ENCODE data around the gene CBY2.

The CBY2 gene

DNA sequence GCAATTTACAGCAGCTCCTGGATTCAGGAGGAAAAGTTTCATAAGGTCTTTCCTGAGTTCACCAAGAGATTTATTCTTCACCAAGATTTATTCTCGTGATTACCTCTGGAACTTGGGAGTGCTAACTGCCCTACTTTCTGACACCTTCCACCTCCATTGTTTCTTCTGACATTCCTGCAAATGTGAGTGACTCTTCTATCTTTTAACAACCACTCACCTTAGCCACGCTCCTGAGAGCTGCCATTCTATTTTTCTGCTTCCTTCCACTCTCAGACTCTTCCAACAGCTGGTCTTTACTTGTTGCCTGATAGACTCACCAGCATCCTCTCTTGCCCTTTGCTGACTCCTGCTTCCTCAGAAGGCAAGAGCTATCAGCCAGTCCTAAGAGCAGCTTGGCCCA is 11.5 kb upstream of the CBY2 start:
- H3K27ac Mint-ChIP-seq = no peak overlapping the region
- H3K36me3 Mint-ChIP-seq (ENCODE audit: low read depth) = no peaks in the 10 kb centered on the region
- peaks cover 10% of the 10 kb centered on the region for H3K4me1 Mint-ChIP-seq (ENCODE audit: low read depth)
- no peak for DNase-seq
- no peak overlapping the region for H3K4me3 Mint-ChIP-seq
- no peaks in the 10 kb centered on the region for H3K9me3 Mint-ChIP-seq
- H3K27me3 Mint-ChIP-seq = peaks cover 15% of the 10 kb centered on the region

DNA sequence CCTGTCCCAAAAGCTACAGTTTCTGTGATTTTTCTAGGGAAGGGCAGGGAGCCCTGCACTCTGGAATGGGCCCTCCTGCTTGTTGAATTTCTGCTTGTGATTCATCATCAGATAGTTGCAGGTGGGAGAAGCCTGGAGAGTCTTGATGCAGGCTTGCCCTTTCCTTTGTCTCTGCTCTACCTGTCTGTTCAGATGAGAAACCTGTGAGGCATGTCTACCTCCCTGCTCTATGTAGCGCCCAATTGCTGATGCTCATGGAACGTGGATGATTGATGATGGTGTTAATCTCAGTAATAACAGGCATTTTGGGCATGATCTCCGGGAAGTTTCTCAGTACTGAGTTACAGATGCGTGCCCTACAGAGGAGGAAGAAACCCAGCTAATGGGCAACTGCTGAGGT is 10.9 kb upstream of the CBY2 start:
- H3K9me3 Mint-ChIP-seq = no peaks in the 10 kb centered on the region
- H3K36me3 Mint-ChIP-seq (ENCODE audit: low read depth) = no peaks in the 10 kb centered on the region
- no peak overlapping the region for H3K4me3 Mint-ChIP-seq
- peaks cover 15% of the 10 kb centered on the region for H3K27me3 Mint-ChIP-seq
- H3K4me1 Mint-ChIP-seq (ENCODE audit: low read depth) = peaks cover 15% of the 10 kb centered on the region
- no peak overlapping the region for H3K27ac Mint-ChIP-seq
- no peak for DNase-seq

DNA sequence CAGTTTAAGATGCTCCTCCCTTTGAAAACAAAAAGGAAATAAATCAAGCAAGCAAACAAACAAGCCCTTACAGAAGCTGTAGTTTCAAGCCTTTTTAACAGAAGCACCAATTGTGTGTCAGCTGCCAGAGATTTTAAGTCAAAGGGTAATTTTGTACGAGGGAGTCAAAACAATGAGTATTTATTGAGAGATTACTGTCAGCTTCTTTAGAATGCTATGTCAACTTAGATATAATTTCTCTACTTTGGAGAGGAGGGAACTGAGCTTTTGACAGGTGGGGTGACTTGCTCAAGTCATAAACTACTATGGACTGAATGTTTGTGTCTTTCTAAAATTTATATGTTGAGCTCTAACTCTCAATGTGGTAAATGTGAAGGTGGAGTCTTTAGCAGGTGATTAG is 10.5 kb upstream of the CBY2 start:
- no peak for DNase-seq
- Mint-ChIP-seq H3K27ac (no peak overlapping the region), H3K27me3 (peaks cover 15% of the 10 kb centered on the region), H3K4me1 (ENCODE audit: low read depth) (peaks cover 19% of the 10 kb centered on the region), H3K36me3 (ENCODE audit: low read depth) (no peaks in the 10 kb centered on the region), H3K9me3 (no peaks in the 10 kb centered on the region), H3K4me3 (no peak overlapping the region)

DNA sequence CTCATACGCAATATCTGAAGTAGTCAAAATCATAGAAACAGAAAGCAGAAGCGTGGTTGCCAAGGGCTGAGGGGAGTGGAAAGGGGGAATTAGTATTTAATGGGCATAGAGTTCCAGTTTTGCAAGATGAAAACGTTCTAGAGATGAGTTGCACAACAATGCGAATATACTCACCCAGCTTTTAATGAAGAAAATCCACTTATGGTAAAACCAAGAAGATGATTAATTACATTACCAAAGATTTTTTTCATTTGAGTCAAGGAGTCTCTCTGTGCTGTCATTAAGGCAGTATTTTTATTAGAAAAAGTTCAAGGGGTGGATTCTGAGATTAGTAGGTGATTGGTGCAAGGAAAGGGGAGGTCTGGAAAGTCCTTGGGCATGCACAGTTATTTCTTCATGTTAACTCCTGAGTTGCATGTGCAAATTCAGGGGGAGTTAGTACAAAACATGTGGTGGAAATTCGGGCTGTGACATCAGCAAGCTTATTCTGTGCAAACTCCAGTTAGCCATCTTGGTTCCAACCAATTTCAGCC is 6.9 kb upstream of the CBY2 start:
- no peak for DNase-seq
- Mint-ChIP-seq H3K27me3 (peaks cover 9% of the 10 kb centered on the region), H3K4me3 (peak overlapping the region; percentile 3), H3K9me3 (no peaks in the 10 kb centered on the region), H3K27ac (peak overlapping the region; percentile 72), H3K4me1 (ENCODE audit: low read depth) (peaks cover 26% of the 10 kb centered on the region), H3K36me3 (ENCODE audit: low read depth) (no peaks in the 10 kb centered on the region)

DNA sequence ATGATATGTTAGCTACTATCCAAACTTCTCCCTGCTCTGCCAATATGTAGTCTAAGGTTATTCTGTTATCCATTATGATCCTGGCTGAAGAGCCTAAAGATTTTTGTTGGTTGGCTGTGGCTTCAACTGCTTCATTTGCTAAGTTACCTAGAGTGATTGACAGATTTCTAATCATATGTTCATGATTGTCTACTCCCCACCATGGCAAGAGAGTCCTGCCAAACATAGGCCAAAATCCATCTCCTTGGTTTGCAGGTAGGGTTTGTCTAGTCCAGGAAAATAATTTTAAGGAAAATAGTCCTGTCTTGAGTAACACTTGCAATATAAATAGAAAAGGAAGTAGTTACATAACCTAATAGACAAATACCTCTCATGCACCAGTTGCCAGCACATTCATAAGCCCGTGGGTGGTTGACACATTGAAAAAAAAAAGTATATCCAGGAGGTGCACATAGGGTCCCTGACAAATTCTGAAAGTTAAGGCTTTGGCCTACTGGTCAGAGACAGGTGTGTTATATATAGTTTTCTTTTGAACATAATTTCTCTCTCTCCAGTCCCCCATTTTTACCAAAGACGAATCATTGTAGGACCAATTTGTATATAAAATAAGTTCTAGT is 5.4 kb upstream of the CBY2 start:
- Mint-ChIP-seq H3K4me3 (no peak overlapping the region), H3K9me3 (no peaks in the 10 kb centered on the region), H3K27me3 (peaks cover 9% of the 10 kb centered on the region), H3K36me3 (ENCODE audit: low read depth) (no peaks in the 10 kb centered on the region), H3K4me1 (ENCODE audit: low read depth) (peaks cover 41% of the 10 kb centered on the region), H3K27ac (no peak overlapping the region)
- DNase-seq = no peak

DNA sequence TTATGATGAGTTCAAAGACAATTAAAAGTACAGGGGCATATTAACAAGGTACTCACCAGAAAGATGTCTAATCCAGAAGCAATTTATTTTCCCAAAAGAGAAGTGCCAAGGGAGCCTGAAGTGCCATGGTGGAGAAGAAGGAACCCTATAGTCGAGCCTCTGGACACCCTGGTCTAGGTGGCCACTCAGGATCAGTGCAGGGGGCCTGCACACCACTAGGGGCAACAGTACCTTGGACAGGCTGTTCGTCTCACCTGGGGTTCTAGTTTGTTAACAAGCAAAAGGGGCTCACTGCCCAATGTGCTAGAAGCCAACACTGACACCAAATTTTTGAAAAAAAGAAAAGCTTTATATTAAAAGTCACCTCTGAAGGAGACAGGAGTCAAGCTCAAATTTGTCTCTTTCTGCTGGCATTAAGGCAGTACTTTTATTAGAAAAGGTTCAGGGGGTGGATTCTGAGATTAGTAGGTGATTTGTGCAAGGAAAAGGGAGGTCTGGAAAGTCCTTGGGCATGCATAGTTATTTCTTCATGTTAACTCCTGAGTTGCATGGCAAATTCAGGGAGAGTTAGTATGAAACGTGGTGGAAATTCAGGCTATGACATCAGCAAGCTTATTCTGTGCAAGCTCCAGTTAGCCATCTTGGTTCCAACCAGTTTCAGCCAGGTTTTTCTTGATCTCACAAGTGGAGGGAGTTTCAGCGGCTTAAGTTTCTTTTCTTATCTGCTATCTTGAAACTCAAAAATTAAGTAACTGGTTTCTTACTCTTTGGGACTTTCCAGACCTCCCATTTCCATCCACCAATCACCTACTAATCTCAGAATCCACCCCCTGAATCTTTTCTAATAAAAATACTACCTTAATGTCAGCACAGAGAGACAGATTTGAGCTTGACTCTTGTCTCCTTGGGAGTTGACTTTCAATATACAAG is 884 bp upstream of the CBY2 start:
- Mint-ChIP-seq H3K36me3 (ENCODE audit: low read depth) (no peaks in the 10 kb centered on the region), H3K9me3 (no peaks in the 10 kb centered on the region), H3K4me3 (no peak overlapping the region), H3K27me3 (peaks cover 12% of the 10 kb centered on the region), H3K4me1 (ENCODE audit: low read depth) (peaks cover 32% of the 10 kb centered on the region), H3K27ac (peak overlapping the region; percentile 60)
- no peak for DNase-seq

DNA sequence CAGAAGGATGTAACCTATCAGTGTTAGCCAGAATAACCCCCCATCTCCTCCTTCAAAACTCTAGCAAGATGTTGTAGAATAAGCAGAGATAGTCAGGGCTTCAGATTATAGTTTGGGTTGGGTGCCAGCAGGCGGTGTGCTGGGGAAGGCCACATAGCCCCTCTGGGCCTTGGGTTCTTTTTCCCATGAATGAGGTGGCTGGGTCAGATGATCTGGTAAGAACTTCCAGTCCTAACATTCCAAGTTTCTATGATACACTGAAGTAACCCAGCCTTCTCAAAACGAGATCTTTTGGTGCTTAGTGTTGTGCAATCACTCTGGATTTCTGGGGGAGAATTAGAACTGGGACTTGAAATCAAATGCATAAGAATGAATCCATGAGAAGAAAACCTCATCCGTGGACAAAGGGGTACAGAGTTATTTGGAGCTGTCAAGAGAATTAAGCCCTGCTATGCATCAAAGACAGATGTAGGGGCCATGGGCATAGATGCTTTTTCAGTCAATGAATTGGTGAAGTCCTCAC is 810 bp downstream of the CBY2 start:
- Mint-ChIP-seq H3K4me3 (no peak overlapping the region), H3K27ac (no peak overlapping the region), H3K27me3 (peaks cover 12% of the 10 kb centered on the region), H3K36me3 (ENCODE audit: low read depth) (no peaks in the 10 kb centered on the region), H3K4me1 (ENCODE audit: low read depth) (peaks cover 21% of the 10 kb centered on the region), H3K9me3 (no peaks in the 10 kb centered on the region)
- no peak for DNase-seq

DNA sequence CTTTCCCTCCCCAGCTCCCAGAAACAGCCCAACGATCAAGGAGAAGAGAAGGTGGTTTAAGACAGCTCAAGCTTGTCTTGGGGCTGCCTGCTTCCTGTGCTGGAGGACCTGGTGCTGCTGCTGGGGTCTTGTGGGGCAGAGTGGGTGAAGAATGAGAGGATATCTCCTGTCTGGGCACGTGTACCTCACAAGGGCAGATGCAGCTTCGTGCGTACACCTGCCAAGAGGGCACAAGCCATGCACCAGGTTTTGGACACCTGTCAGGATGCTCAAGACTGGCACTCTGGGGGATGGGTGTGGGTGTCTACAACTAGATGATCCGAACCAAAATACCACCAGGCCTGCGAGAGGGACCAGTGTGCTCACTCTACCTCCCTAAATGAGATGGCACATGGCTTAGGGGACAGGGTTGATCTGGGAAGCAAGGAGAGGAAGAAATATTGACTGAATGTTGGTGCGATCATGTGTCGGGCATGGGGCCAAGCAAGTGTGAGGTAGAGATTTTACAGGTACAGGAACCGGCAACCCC is 2.2 kb downstream of the CBY2 start:
- no peak for DNase-seq
- Mint-ChIP-seq H3K27ac (no peak overlapping the region), H3K9me3 (no peaks in the 10 kb centered on the region), H3K27me3 (peaks cover 12% of the 10 kb centered on the region), H3K4me3 (no peak overlapping the region), H3K4me1 (ENCODE audit: low read depth) (peaks cover 21% of the 10 kb centered on the region), H3K36me3 (ENCODE audit: low read depth) (no peaks in the 10 kb centered on the region)

DNA sequence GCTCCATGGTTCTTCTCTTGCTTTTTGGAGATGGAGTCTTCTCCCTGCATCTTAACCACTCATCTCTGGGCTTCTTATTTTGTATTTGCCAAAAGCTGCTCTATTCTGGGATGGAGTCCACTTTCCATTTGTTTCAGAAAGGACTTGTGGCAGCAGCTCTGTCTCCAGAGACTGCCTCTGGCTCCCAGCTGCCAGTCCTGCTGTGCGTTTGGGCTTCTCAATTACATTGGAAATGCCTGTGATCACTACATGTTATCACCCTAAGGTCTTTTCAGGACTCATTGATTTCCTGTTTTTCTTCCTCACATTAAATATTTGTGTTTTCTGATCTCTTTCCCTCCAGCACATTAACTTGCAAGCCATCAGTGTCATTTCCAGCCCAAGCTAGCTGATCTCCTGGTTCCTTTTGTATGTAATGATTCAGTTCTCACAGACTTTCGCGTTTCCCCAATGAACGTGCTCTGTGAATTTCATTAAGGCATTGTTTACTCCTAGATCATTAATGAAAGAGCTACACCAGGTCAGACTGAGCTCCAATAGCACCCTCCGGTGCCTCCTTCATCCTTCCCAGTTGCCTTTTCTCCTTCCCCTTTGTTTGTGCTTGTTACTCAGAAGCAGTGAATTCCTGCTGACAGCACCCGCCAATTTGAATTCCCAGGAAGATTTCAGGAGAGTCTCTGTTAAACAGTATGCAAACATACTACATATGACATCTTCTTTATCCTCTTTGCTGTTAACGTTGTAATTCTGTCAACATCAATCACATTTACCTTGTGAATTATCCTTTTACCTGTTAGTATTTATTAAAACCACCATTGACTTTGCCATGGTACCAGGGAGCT is 3.0 kb downstream of the CBY2 start:
- Mint-ChIP-seq H3K36me3 (ENCODE audit: low read depth) (no peaks in the 10 kb centered on the region), H3K27me3 (peaks cover 12% of the 10 kb centered on the region), H3K27ac (no peak overlapping the region), H3K4me3 (no peak overlapping the region), H3K9me3 (no peaks in the 10 kb centered on the region), H3K4me1 (ENCODE audit: low read depth) (peaks cover 21% of the 10 kb centered on the region)
- no peak for DNase-seq

DNA sequence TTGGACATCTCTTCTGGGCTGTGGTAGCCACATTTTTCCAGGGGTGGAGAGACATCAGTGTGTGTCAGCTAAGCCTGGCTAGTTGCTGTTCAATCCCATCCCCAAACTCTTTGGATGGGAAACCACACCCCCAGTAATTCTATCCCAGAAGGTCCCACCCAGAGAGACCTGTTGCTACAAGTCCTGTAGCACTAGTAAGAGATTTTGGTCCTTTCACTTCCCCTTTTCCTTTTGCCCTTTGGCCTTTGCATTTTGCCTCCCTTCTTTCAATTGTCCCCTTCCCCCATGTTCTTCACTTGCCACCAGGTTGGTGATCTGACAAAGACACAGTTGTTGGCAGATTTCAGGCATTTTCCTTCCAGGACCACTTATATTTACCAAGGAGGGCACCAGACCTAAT is 3.8 kb downstream of the CBY2 start:
- Mint-ChIP-seq H3K27ac (no peak overlapping the region), H3K36me3 (ENCODE audit: low read depth) (no peaks in the 10 kb centered on the region), H3K9me3 (no peaks in the 10 kb centered on the region), H3K4me1 (ENCODE audit: low read depth) (peaks cover 14% of the 10 kb centered on the region), H3K27me3 (peaks cover 12% of the 10 kb centered on the region), H3K4me3 (no peak overlapping the region)
- no peak for DNase-seq

DNA sequence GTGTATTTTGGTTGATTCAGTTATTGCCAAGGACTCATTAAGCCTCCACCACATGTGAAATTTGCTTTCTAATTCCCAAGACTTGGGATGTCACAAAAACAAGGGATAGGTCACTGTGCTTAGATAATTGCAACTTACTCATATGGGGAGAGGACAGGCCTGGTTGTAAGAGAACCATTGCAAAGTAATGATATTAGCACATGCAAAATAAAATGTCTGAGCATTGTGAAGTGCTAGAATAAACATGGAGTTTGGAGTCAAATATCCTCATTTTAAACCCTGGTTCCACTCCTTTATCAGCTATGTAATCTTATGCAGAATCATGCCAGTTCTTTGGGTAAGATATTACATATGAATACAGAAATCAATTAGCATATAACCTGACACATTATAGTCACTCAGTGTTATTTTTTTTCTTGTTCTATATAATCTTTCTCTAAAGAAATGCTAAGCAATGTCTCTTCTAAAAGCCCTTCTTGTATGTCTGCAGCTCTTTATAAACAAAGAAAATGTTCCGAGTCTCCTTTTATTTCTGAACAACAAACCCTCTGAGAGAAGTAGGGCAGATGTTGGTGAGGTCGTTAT is 5.5 kb downstream of the CBY2 start:
- Mint-ChIP-seq H3K27ac (no peak overlapping the region), H3K27me3 (peaks cover 12% of the 10 kb centered on the region), H3K9me3 (no peaks in the 10 kb centered on the region), H3K4me1 (ENCODE audit: low read depth) (no peaks in the 10 kb centered on the region), H3K36me3 (ENCODE audit: low read depth) (no peaks in the 10 kb centered on the region), H3K4me3 (no peak overlapping the region)
- DNase-seq = no peak

DNA sequence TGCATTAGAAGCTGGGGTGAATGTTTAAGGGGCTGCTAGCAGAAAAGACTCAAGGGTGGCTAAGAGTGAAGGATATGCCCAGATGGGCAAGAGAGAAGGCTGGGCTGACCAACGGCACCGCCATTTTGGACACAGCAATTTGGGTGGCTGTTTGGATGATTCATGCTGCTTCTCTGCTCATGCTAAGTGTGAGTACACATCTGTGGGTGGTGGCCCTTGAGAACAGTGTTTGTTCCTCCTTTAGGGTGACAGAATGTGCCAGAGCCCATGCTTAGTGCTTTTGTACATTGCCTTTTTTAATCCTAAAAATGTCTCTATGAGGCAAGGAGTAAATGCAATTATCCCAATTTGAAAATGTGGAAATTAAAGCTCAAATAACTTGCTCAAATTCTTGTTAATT is 9.8 kb downstream of the CBY2 start:
- no peaks in the 10 kb centered on the region for H3K36me3 Mint-ChIP-seq (ENCODE audit: low read depth)
- no peak overlapping the region for H3K4me3 Mint-ChIP-seq
- DNase-seq = no peak
- H3K27ac Mint-ChIP-seq = no peak overlapping the region
- H3K9me3 Mint-ChIP-seq = no peaks in the 10 kb centered on the region
- H3K4me1 Mint-ChIP-seq (ENCODE audit: low read depth) = no peaks in the 10 kb centered on the region
- H3K27me3 Mint-ChIP-seq = no peaks in the 10 kb centered on the region

DNA sequence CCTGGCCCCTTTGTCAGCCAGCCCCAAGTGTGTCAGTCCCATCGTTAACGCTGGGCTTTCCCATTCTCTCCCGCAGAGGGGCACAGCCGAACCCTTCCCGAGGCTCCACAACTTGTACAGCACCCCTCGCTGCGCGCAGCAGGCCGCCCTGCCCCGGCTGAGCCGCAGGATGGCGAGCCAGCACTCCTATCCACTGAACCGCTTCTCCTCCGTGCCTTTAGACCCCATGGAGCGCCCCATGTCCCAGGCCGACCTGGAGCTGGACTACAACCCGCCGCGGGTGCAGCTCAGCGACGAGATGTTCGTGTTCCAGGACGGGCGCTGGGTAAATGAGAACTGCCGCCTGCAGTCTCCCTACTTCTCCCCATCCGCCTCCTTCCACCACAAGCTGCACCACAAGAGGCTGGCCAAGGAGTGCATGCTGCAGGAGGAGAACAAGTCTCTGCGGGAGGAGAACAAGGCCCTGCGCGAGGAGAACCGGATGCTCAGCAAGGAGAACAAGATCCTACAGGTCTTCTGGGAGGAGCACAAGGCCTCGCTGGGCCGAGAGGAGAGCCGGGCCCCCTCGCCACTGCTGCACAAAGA is 11.1 kb downstream of the CBY2 start:
- no peaks in the 10 kb centered on the region for H3K27me3 Mint-ChIP-seq
- no peaks in the 10 kb centered on the region for H3K36me3 Mint-ChIP-seq (ENCODE audit: low read depth)
- no peak for DNase-seq
- no peak overlapping the region for H3K27ac Mint-ChIP-seq
- H3K9me3 Mint-ChIP-seq = no peaks in the 10 kb centered on the region
- no peaks in the 10 kb centered on the region for H3K4me1 Mint-ChIP-seq (ENCODE audit: low read depth)
- H3K4me3 Mint-ChIP-seq = no peak overlapping the region

Measured in activated T-cell treated with anti-CD3 and anti-CD28 coated beads, Interleukin-2, amount 50 U/mL, for 24 hours (primary cell).